PC-3 (cell line): Measurements from ENCODE around the gene EXOG. TPM values are rescaled to one million over a fixed set of nuclear protein-coding genes. Genes with fewer than 3 reads are reported as not detected.

Source experiments
- ATAC-seq: fragments of 200-7000 bp; cut with Tn5 transposase; 2 replicates; pipeline ENCODE4 v1.9.1; 2020; ENCODE audit warnings: mild to moderate bottlenecking, moderate library complexity
- BruUV-seq: library from RNA; stranded (reverse); fragments of 400-500 nt; replicated peaks from 2 replicates; lab custom pipeline; 2021; lab: Mats Ljungman, UMichigan
- CTCF ChIA-PET: fragments of 300-600 bp; sonication (Branson Sonifier 250); formaldehyde crosslinking; loops from one replicate; lab custom pipeline; 2022; ENCODE audit warnings: antibody characterized with exemption; lab: Charles Lee
- POLR2A ChIA-PET: fragments of 300-600 bp; sonication (Branson Sonifier 250); formaldehyde crosslinking; loops from one replicate; lab custom pipeline; 2022; ENCODE audit warnings: antibody characterized with exemption; ENCODE audit not compliant: unreplicated experiment; lab: Charles Lee
- DNase-seq: peaks from one replicate; pipeline ENCODE4 v3.0.0-alpha.2; 2015
- H2AFZ ChIP-seq: fragments of 300-600 bp; sonication (generic); 2 replicates; pipeline ENCODE4 v1.6.0; 2016; ENCODE audit warnings: antibody characterized with exemption, low read length
- H3F3A ChIP-seq: fragments of 300-600 bp; sonication (generic); one replicate; pipeline ENCODE4 v1.6.0; 2017; ENCODE audit warnings: antibody characterized with exemption, low read length, control low read depth, mild to moderate bottlenecking; ENCODE audit not compliant: unreplicated experiment
- H3K27ac ChIP-seq: fragments of 300-600 bp; sonication (generic); 2 replicates; pipeline ENCODE4 v1.5.1; 2016; ENCODE audit warnings: mild to moderate bottlenecking, low read length
- H3K27me3 ChIP-seq: fragments of 300-600 bp; sonication (generic); 2 replicates; pipeline ENCODE4 v1.6.1; 2016; ENCODE audit warnings: low read length, mixed read lengths
- H3K36me3 ChIP-seq: fragments of 300-600 bp; sonication (generic); 2 replicates; pipeline ENCODE4 v1.6.1; 2016; ENCODE audit warnings: low read depth, mixed run types, low read length, mixed read lengths
- H3K4me1 ChIP-seq: fragments of 300-600 bp; sonication (generic); 2 replicates; pipeline ENCODE4 v1.5.1; 2016; ENCODE audit warnings: low read length; ENCODE audit not compliant: insufficient read depth
- H3K4me2 ChIP-seq: fragments of 300-600 bp; sonication (generic); 2 replicates; pipeline ENCODE4 v1.6.0; 2016; ENCODE audit warnings: low read length
- H3K4me3 ChIP-seq: fragments of 300-600 bp; sonication (generic); 2 replicates; pipeline ENCODE4 v1.5.1; 2016; ENCODE audit warnings: mild to moderate bottlenecking, low read length, mixed read lengths
- H3K79me2 ChIP-seq: fragments of 300-600 bp; sonication (generic); 2 replicates; pipeline ENCODE4 v1.6.1; 2017; ENCODE audit warnings: low read length, mixed read lengths
- H3K9ac ChIP-seq: fragments of 300-600 bp; sonication (generic); 2 replicates; pipeline ENCODE4 v1.6.0; 2016; ENCODE audit warnings: mild to moderate bottlenecking, low read length
- H3K9me2 ChIP-seq: fragments of 300-600 bp; sonication (generic); replicated peaks from 2 replicates; pipeline ENCODE4 v1.6.1; 2016; ENCODE audit warnings: mixed run types, low read length, mixed read lengths
- H3K9me3 ChIP-seq: fragments of 300-600 bp; sonication (generic); 2 replicates; pipeline ENCODE4 v1.6.1; 2016; ENCODE audit warnings: low read length, mixed read lengths
- H4K20me1 ChIP-seq: fragments of 300-600 bp; sonication (generic); 2 replicates; pipeline ENCODE4 v1.6.1; 2016; ENCODE audit warnings: low read length, mixed read lengths
- EZH2 ChIP-seq: fragments of 300-600 bp; sonication (generic); IDR thresholded peaks from one replicate; pipeline ENCODE4 v1.6.1; 2017; ENCODE audit warnings: antibody characterized with exemption, mild to moderate bottlenecking, low read length; ENCODE audit not compliant: unreplicated experiment
- EZH2phosphoT487 ChIP-seq: fragments of 300-600 bp; sonication (generic); IDR thresholded peaks from 2 replicates; pipeline ENCODE4 v1.6.1; 2018; ENCODE audit warnings: mild to moderate bottlenecking, antibody characterized with exemption, low read length, borderline replicate concordance
- intact Hi-C: fragments of 100-400 bp; cut with micrococcal nuclease; formaldehyde crosslinking; loops from 2 replicates; pipeline ENCODE4 v1.9.0; 2023
- total RNA-seq: library from RNA; depleted of rRNA; stranded (reverse); fragments of >200 nt; gene quantifications from 2 replicates; pipeline ENCODE4 v1.2.3, GENCODE V29; 2014
- TF ChIP-seq, protein P1 (sequence below): fragments of 300-600 bp; sonication (generic); conservative IDR thresholded peaks from 2 replicates; pipeline ENCODE4 v1.5.1; 2017; ENCODE audit warnings: antibody characterized with exemption, low read depth, mild to moderate bottlenecking, low read length

Gene EXOG
- total RNA-seq, 1 experiment from 2014 or later, result 10.0 TPM

GRCh38 chr3:38453913-38454177 is 42.3 kb upstream of the EXOG start:
- Histone ChIP-seq H3K27ac (no peak overlapping the region), H3K27me3 (no peaks in the 10 kb centered on the region), H3K9ac (peak overlapping the region; percentile 81; the same call in 1 of the 2 replicates), H3K4me2 (peak overlapping the region; percentile 100), H4K20me1 (no peaks in the 10 kb centered on the region), H3K9me2 (no peaks in the 10 kb centered on the region), H2AFZ (peak overlapping the region; percentile 92; the same call in 1 of the 2 replicates), H3K36me3 (no peaks in the 10 kb centered on the region), H3F3A (no peaks in the 10 kb centered on the region), H3K4me1 (peaks cover 21% of the 10 kb centered on the region; the same call in 1 of the 2 replicates), H3K4me3 (peak overlapping the region; percentile 82; the same call in 1 of the 2 replicates), H3K79me2 (peaks cover 25% of the 10 kb centered on the region), H3K9me3 (no peaks in the 10 kb centered on the region; the same call in 1 of the 2 replicates)
- ChIA-PET POLR2A (no interaction called here), CTCF (interaction anchor here (0.6 kb wide), 1 partner anchor 119 kb away, joined by 3 read pairs; no protein-coding TSS in a partner anchor)
- no peak for ATAC-seq
- BruUV-seq, result no TSS peak
- intact Hi-C loops, result loop anchor here (10.0 kb wide), 2 partner anchors 319 to 449 kb away; partner anchors contain the start of genes ACAA1 and MYD88
- no peak for DNase-seq
- TF ChIP-seq, protein P1, sequence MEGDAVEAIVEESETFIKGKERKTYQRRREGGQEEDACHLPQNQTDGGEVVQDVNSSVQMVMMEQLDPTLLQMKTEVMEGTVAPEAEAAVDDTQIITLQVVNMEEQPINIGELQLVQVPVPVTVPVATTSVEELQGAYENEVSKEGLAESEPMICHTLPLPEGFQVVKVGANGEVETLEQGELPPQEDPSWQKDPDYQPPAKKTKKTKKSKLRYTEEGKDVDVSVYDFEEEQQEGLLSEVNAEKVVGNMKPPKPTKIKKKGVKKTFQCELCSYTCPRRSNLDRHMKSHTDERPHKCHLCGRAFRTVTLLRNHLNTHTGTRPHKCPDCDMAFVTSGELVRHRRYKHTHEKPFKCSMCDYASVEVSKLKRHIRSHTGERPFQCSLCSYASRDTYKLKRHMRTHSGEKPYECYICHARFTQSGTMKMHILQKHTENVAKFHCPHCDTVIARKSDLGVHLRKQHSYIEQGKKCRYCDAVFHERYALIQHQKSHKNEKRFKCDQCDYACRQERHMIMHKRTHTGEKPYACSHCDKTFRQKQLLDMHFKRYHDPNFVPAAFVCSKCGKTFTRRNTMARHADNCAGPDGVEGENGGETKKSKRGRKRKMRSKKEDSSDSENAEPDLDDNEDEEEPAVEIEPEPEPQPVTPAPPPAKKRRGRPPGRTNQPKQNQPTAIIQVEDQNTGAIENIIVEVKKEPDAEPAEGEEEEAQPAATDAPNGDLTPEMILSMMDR, result no peak
- TF ChIP-seq EZH2phosphoT487 (no peak), EZH2 (no peak)

DNA sequence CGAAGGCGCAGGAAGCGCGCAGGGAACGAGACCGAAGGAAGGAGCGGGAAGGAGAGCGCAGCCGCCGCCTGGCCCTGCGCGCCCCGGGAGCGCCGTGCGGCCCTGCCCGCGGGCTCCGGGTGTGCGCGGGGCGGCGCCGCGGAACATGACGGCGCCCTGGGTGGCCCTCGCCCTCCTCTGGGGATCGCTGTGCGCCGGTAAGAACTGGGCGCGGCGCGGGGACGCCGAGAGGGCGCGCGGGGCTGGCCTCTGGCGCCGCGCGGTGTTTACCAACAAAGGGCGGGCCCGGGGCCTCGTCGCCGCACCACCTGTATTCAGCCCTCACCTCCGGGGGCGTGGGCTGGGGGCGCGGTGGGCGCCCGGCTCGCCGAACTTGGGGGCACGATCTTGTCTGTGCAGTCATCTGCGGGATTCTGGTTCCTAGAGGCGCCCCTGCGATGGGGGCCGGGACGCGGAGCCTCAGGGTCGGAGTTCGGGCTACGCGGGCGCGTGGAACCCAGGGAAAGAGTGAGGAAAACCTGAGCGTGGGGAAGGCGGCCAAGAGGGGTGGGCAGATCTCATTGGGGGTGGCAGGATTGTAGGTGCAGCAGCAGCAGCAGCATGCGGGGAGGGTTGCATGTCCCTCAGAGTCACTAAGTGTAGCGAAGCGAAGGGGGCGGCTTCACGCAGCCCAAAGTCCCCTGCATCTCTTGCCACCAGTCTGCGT is 41.8 kb upstream of the EXOG start:
- H3K36me3 ChIP-seq, result no peaks in the 10 kb centered on the region
- ChIA-PET CTCF (no interaction called here), POLR2A (no interaction called here)
- BruUV-seq, result no TSS peak
- H3K4me3 ChIP-seq, result peak overlapping the region; percentile 82
- H3K9ac ChIP-seq, result peak overlapping the region; percentile 81
- H3K4me2 ChIP-seq, result peak overlapping the region; percentile 100
- peaks cover 25% of the 10 kb centered on the region; the same call in 1 of the 2 replicates for H3K4me1 ChIP-seq
- no peaks in the 10 kb centered on the region for H3K27me3 ChIP-seq
- no peaks in the 10 kb centered on the region for H3K9me2 ChIP-seq
- no peak overlapping the region for H3K27ac ChIP-seq
- H4K20me1 ChIP-seq, result no peaks in the 10 kb centered on the region
- peaks cover 25% of the 10 kb centered on the region for H3K79me2 ChIP-seq
- peak; percentile 36 for DNase-seq
- intact Hi-C loops, result loop anchor here (10.0 kb wide), 2 partner anchors 320 to 450 kb away; partner anchors contain the start of genes ACAA1 and MYD88
- H3F3A ChIP-seq, result no peaks in the 10 kb centered on the region
- H2AFZ ChIP-seq, result peak overlapping the region; percentile 92
- H3K9me3 ChIP-seq, result no peaks in the 10 kb centered on the region; the same call in 1 of the 2 replicates
- no peak for TF ChIP-seq EZH2phosphoT487
- no peak for TF ChIP-seq EZH2
- TF ChIP-seq, protein P1, result no peak
- peak; percentile 33 for ATAC-seq
